Stomach (tissue), 9 donors: ENCODE measurements around the gene WDR82. TPM values are rescaled to one million over a fixed set of nuclear protein-coding genes. Genes with fewer than 3 reads are reported as not detected.

Source experiments
- DNase-seq, 2 donors: peaks; one replicate each; pipeline versions ENCODE4 v3.0.0 to v3.0.0-alpha.2; 2013 to 2019
- H3K27ac ChIP-seq, 5 donors: fragments of 200-600 bp in 4 of 5; sonication (generic) in 4 of 5; one replicate each; pipeline ENCODE4 v1.5.1; 2013 to 2019; ENCODE audit warnings: mild to moderate bottlenecking in 1 of 5, moderate library complexity in 1 of 5
- H3K27me3 ChIP-seq, 3 donors: fragments of 200-600 bp; sonication (generic); one replicate each; pipeline ENCODE4 v1.5.1; 2017 to 2019; ENCODE audit warnings: mixed run types in 1 of 3
- H3K36me3 ChIP-seq, 4 donors: fragments of 200-600 bp; sonication (generic); 1 replicate in 3 of 4; 2 replicates in 1 of 4; pipeline ENCODE4 v1.5.1; 2016 to 2019
- H3K4me1 ChIP-seq, 4 donors: fragments of 200-600 bp; sonication (generic); one replicate each; pipeline ENCODE4 v1.5.1; 2016 to 2019
- H3K4me3 ChIP-seq, 4 donors: fragments of 200-600 bp; sonication (generic) in 3 of 4; one replicate each; pipeline ENCODE4 v1.5.1; 2016 to 2019; ENCODE audit warnings: mild to moderate bottlenecking in 1 of 4
- H3K9me3 ChIP-seq, 4 donors: fragments of 200-600 bp; sonication (generic); one replicate each; pipeline ENCODE4 v1.5.1; 2016 to 2019
- EP300 ChIP-seq: sonication (generic); formaldehyde crosslinking; IDR thresholded peaks from one replicate; pipeline ENCODE4 v1.6.1; 2017; ENCODE audit warnings: antibody characterized with exemption
- POLR2A ChIP-seq, 4 donors: fragments of 450-650 bp; IDR thresholded peaks; one replicate each; pipeline ENCODE4 v1.6.1; 2016; ENCODE audit warnings: antibody characterized with exemption in 4 of 4, control low read depth in 2 of 4, mild to moderate bottlenecking in 1 of 4, moderate library complexity in 1 of 4
- POLR2AphosphoS5 ChIP-seq, 3 donors: sonication (generic); formaldehyde crosslinking; IDR thresholded peaks; one replicate each; pipeline ENCODE4 v1.6.1; 2016; ENCODE audit warnings: antibody characterized with exemption in 3 of 3
- WGBS, 5 donors: extraction: QIAGEN DNeasy Blood & Tissue Kit in 3 of 5; methylation state at CpG; one replicate each; pipeline versions ENCODE4 v1.1.5 to v1.1.7; 2013 to 2018; 5-methylcytosine and 5-hydroxymethylcytosine counted together
- intact Hi-C: fragments of 100-400 bp; cut with DNase I; formaldehyde crosslinking; loops from one replicate; pipeline ENCODE4 v1.15.1; 2023; ENCODE audit warnings: low total_unique reads
- polyA plus RNA-seq, 3 donors: library from polyadenylated mRNA; stranded (reverse); fragments of 200-250 nt; gene quantifications; one replicate each; pipeline ENCODE4 v1.2.3, GENCODE V29; 2013
- total RNA-seq, 5 donors: library from RNA; depleted of rRNA; stranded (reverse); fragments of >200 nt; gene quantifications; one replicate each; pipeline versions ENCODE4 v1.1.0 to v1.2.3, GENCODE V29; 2014 to 2016
- TF ChIP-seq, protein P1 (sequence below), 7 experiments: fragments of 450-650 bp in 4 of 7; fragments of 200-600 bp in 3 of 7; sonication (generic) in 3 of 7; IDR thresholded peaks; one replicate each; pipeline ENCODE4 v1.5.1; 2016 to 2019; ENCODE audit warnings: antibody characterized with exemption in 7 of 7, control low read depth in 2 of 7, mild to moderate bottlenecking in 1 of 7
- donor health status: healthy with polysubstance abuse.
- donor health status: Bipolar disorder and iron deficiency.
- donor health status: healthy.

WDR82 gene
- total and polyA plus RNA-seq, 8 donors, result 8.2 to 64.8 (median 29.2) TPM

DNA sequence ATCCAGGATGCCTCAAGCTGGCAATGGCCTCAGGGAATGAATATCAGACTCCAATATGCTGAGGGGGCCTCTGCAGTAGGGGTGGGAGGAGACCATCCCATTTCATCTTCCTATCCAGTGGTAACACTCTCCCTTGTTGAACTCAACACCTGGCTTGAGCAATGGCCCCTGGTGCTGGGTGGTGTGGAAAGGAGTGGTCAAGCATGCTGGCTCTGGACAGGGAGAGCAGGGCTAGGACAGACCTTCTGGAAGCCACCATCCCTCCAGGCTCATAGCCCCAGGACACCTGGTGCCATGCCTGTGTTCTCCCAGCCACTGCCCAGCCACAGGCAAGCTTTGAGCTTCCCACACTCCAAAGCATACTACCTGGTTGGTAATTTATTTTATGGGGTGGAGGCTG is 47.2 kb upstream of the WDR82 start:
- Histone ChIP-seq H3K27ac (no peak overlapping the region), H3K4me3 (no peak overlapping the region), H3K4me1 (no peaks in the 10 kb centered on the region), H3K9me3 (no peaks in the 10 kb centered on the region), H3K27me3 (no peaks in the 10 kb centered on the region), H3K36me3 (peaks cover 0 to 4% (median 0%) of the 10 kb centered on the region in 4 donors)
- intact Hi-C loops, result no loop called here
- no peak for TF ChIP-seq EP300
- TF ChIP-seq POLR2AphosphoS5 (IDR thresholded peaks at IDR 0.05), result no peak
- TF ChIP-seq, protein P1, sequence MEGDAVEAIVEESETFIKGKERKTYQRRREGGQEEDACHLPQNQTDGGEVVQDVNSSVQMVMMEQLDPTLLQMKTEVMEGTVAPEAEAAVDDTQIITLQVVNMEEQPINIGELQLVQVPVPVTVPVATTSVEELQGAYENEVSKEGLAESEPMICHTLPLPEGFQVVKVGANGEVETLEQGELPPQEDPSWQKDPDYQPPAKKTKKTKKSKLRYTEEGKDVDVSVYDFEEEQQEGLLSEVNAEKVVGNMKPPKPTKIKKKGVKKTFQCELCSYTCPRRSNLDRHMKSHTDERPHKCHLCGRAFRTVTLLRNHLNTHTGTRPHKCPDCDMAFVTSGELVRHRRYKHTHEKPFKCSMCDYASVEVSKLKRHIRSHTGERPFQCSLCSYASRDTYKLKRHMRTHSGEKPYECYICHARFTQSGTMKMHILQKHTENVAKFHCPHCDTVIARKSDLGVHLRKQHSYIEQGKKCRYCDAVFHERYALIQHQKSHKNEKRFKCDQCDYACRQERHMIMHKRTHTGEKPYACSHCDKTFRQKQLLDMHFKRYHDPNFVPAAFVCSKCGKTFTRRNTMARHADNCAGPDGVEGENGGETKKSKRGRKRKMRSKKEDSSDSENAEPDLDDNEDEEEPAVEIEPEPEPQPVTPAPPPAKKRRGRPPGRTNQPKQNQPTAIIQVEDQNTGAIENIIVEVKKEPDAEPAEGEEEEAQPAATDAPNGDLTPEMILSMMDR (IDR thresholded peaks at IDR 0.05), result no peak
- TF ChIP-seq POLR2A (IDR thresholded peaks at IDR 0.05), result no peak
- DNase-seq, result no peak

DNA sequence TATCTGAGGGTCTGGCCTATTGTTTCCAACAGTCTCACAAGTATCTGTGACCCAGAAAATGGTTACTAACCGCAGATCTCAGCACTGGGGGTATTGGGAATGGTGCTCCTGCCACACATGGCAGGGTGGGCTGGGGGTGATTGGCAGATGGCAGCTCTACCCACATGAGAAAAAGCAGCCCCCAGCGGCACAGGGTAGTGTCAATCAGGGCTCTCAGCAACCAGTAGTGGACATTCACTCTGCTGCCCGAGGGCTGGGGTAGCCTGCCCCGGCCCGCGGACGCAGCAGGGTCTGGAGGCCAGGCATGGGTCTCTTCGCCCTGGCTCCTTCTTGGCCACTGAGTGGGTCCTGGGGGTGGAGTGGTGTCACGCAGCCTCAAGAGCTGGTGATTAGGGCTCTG is 46.2 kb upstream of the WDR82 start:
- Histone ChIP-seq H3K4me1 (no peaks in the 10 kb centered on the region), H3K27ac (no peak overlapping the region), H3K4me3 (no peak overlapping the region), H3K9me3 (no peaks in the 10 kb centered on the region), H3K27me3 (no peaks in the 10 kb centered on the region), H3K36me3 (peaks cover 0 to 4% (median 0%) of the 10 kb centered on the region in 4 donors)
- WGBS, 5 donors, result 76 to 97% (median 93%) methylated on average over 2 to 9 of the region's 9 CpGs
- intact Hi-C loops, result no loop called here
- TF ChIP-seq POLR2AphosphoS5 (IDR thresholded peaks at IDR 0.05) (no peak), POLR2A (IDR thresholded peaks at IDR 0.05) (no peak), EP300 (no peak)
- TF ChIP-seq, protein P1 (IDR thresholded peaks at IDR 0.05), result no peak
- DNase-seq, result no peak

DNA sequence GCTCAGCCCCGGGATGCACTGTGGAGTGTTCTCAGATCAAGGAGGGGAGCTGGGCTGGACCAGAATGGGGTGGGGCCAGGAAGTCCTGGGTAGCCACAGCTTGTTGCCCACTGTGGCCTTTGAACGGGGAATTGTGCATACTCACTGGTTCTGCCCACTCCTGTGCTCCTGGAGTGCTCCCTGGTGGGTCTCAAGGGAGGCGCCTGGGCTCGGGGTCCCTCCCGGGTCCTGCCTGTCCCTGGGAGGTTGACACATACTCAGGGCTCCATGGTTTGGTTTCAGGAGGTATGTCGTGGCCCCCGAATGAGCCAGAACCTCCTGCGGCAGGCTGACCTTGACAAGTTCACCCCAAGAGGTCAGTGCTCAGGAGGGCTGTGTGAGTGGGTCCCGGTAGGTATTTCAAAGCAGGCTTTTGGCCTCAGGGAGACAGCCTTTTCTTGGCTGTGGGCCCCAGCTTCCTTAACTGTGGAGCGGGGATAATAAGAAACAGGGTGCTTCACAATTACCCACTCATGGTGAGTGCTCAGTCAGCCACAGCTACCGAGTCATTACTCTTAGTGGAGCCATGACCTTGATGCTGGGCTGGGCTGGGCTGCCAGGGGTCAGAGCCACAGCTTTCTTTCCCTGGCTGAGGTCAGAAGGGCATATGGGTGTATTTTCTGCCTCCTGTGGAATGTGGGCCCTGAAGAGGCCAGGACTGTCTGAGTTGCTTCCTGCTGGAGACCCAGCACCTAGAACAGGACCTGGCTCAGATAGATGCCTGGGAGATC is 45.3 kb upstream of the WDR82 start:
- Histone ChIP-seq H3K27ac (no peak overlapping the region), H3K4me3 (no peak overlapping the region), H3K4me1 (peaks cover 0 to under 1% (median 0%) of the 10 kb centered on the region in 4 donors), H3K9me3 (no peaks in the 10 kb centered on the region), H3K27me3 (no peaks in the 10 kb centered on the region), H3K36me3 (peaks cover 0 to 4% (median 0%) of the 10 kb centered on the region in 4 donors)
- no peak for DNase-seq
- TF ChIP-seq POLR2A (IDR thresholded peaks at IDR 0.05) (no peak), EP300 (no peak)
- intact Hi-C loops, result no loop called here
- 70 to 87% (median 81%) methylated on average over 4 to 11 of the region's 11 CpGs for WGBS, 5 donors

DNA sequence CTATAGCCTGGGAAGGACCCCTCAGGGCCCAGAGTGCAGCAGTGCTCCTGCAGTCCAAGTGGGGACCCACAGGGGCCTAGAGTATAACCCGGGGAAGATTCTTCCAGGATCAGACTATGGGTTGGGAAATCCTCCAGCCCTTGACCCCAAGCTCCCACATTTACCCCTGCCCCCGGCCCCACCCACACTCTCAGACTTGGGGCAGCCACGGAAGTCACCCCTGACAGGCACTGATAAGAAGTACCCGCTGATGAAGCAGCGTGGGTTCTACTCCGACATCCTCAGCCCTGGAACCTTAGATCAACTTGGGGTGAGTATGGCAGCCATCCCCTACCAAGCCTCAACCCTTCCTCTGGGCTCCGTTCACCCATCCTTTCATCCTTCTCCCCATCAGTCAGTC is 44.0 kb upstream of the WDR82 start:
- no peaks in the 10 kb centered on the region for H3K9me3 ChIP-seq
- 85 to 94% (median 86%) methylated on average over 5 to 7 of the region's 7 CpGs for WGBS, 5 donors
- peaks cover 0 to 3% (median 0%) of the 10 kb centered on the region in 4 donors for H3K36me3 ChIP-seq
- H3K27ac ChIP-seq, result no peak overlapping the region
- H3K4me1 ChIP-seq, result peaks cover 8 to 13% (median 12%) of the 10 kb centered on the region in 4 donors
- intact Hi-C loops, result no loop called here
- no peak for DNase-seq
- no peak for TF ChIP-seq POLR2AphosphoS5 (IDR thresholded peaks at IDR 0.05)
- no peak for TF ChIP-seq EP300
- TF ChIP-seq POLR2A (IDR thresholded peaks at IDR 0.05), result no peak
- TF ChIP-seq, protein P1 (IDR thresholded peaks at IDR 0.05), result no peak
- H3K27me3 ChIP-seq, result no peaks in the 10 kb centered on the region
- no peak overlapping the region for H3K4me3 ChIP-seq

DNA sequence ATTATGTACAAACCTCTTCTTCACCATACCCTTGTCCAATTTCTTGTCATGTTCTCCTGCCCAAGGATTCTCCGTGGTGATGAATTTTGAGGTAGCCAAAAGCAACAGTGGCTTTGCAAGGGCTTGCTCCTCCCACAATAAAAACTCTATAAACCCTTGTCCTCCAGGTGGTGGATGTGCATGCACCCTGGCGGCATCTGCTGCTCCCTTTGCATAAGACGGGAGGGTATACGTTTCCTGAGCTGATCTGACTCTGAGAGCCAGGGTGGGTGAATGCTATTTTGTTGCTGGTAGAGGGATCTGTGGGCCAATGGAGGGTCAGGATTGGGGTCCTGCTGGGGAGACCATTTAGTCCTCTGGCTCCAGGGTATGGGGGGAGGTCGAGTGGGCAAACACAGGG is 43.0 kb upstream of the WDR82 start:
- H3K27me3 ChIP-seq, result no peaks in the 10 kb centered on the region
- no peaks in the 10 kb centered on the region for H3K36me3 ChIP-seq
- intact Hi-C loops, result no loop called here
- no peak for DNase-seq
- H3K9me3 ChIP-seq, result no peaks in the 10 kb centered on the region
- TF ChIP-seq POLR2A (IDR thresholded peaks at IDR 0.05), result no peak
- TF ChIP-seq, protein P1 (IDR thresholded peaks at IDR 0.05), result no peak
- no peak for TF ChIP-seq EP300
- TF ChIP-seq POLR2AphosphoS5 (IDR thresholded peaks at IDR 0.05), result no peak
- WGBS, 5 donors, result 76 to 93% (median 86%) methylated on average over 5 of the region's 5 CpGs
- H3K4me1 ChIP-seq, result peaks cover 13 to 20% (median 17%) of the 10 kb centered on the region in 4 donors
- no peak overlapping the region for H3K4me3 ChIP-seq
- no peak overlapping the region for H3K27ac ChIP-seq
